Mucosa of descending colon (tissue), 3 donors: Measurements from ENCODE around the gene DPT. TPM values are rescaled to one million over a fixed set of nuclear protein-coding genes. Genes with fewer than 3 reads are reported as not detected.

Experiments
- ATAC-seq: fragments of 200-7000 bp; cut with Tn5 transposase; one replicate; pipeline ENCODE4 v1.9.1; 2020; ENCODE audit warnings: mild to moderate bottlenecking, moderate library complexity
- DNase-seq, 3 donors: peaks; one replicate each; pipeline ENCODE4 v3.0.0-alpha.2; 2020
- H3K36me3 ChIP-seq: fragments of 200-600 bp; one replicate; pipeline ENCODE4 v1.8.0; 2021; ENCODE audit warnings: low read depth, mild to moderate bottlenecking
- H3K4me1 ChIP-seq: fragments of 200-600 bp; one replicate; pipeline ENCODE4 v1.8.0; 2021; ENCODE audit warnings: low read depth, mild to moderate bottlenecking
- H3K4me3 ChIP-seq: fragments of 200-600 bp; one replicate; pipeline ENCODE4 v1.8.0; 2021; ENCODE audit warnings: mild to moderate bottlenecking
- H3K9me3 ChIP-seq: fragments of 200-600 bp; one replicate; pipeline ENCODE4 v1.8.0; 2021; ENCODE audit warnings: mild to moderate bottlenecking
- CTCF ChIP-seq: fragments of 200-600 bp; IDR thresholded peaks from one replicate; pipeline ENCODE4 v1.8.0; 2022; ENCODE audit warnings: antibody characterized with exemption, mild to moderate bottlenecking
- intact Hi-C, 2 donors: fragments of 100-400 bp; cut with DNase I in 1 of 2; cut with micrococcal nuclease in 1 of 2; formaldehyde crosslinking; loops; one replicate each; pipeline versions ENCODE4 v1.11.0 to v1.11.1; 2022; cut with DNase I, micrococcal nuclease
- total RNA-seq, 3 donors: library from RNA; stranded (reverse); fragmentation: NEBNext Ultra II Directional in 2 of 3; extraction: Animal tissue kit (Norgen Biotek cat#: 25700) in 2 of 3; gene quantifications; one replicate each; pipeline versions ENCODE4 v1.2.1 to v1.2.4, GENCODE V29; 2021 to 2023
- donor health status: DM: no; HTN: no; CAD: no; lungs with moderate emphysema.
- donor health status: DM: no; HTN: no; CAD: no.
- donor health status: DM: no; HTN: yes; CAD: no.

DPT gene
- total RNA-seq, 3 donors from 2014 or later = 4.8 to 277 (median 16.9) TPM

GRCh38 chr1:168742994-168743650 is 14.1 kb upstream of the DPT start:
- ATAC-seq (no peak), DNase-seq (no peak)
- no peak for TF ChIP-seq CTCF
- H3K4me3 ChIP-seq = no peak overlapping the region
- no peaks in the 10 kb centered on the region for H3K9me3 ChIP-seq
- no peaks in the 10 kb centered on the region for H3K36me3 ChIP-seq
- intact Hi-C loops = no loop called here
- H3K4me1 ChIP-seq = no peaks in the 10 kb centered on the region

GRCh38 chr1:168742386-168742785 is 13.4 kb upstream of the DPT start:
- DNase-seq (no peak), ATAC-seq (no peak)
- Histone ChIP-seq H3K4me1 (no peaks in the 10 kb centered on the region), H3K9me3 (no peaks in the 10 kb centered on the region), H3K36me3 (no peaks in the 10 kb centered on the region), H3K4me3 (no peak overlapping the region)
- TF ChIP-seq CTCF = no peak
- intact Hi-C loops = no loop called here

GRCh38 chr1:168739908-168740307 is 10.9 kb upstream of the DPT start:
- ATAC-seq = no peak
- no peaks in the 10 kb centered on the region for H3K9me3 ChIP-seq
- DNase-seq = no peak
- intact Hi-C loops = no loop called here
- no peak overlapping the region for H3K4me3 ChIP-seq
- no peaks in the 10 kb centered on the region for H3K4me1 ChIP-seq
- no peaks in the 10 kb centered on the region for H3K36me3 ChIP-seq
- TF ChIP-seq CTCF = no peak

- no peak for TF ChIP-seq CTCF
- Histone ChIP-seq H3K36me3 (no peaks in the 10 kb centered on the region), H3K4me3 (no peak overlapping the region), H3K4me1 (no peaks in the 10 kb centered on the region), H3K9me3 (no peaks in the 10 kb centered on the region)
- intact Hi-C loops = no loop called here
- no peak for DNase-seq
- ATAC-seq = no peak
These were observed 7.5 kb upstream of the DPT start for GRCh38 chr1:168736520-168736919.

- Histone ChIP-seq H3K4me1 (no peaks in the 10 kb centered on the region), H3K9me3 (no peaks in the 10 kb centered on the region), H3K36me3 (no peaks in the 10 kb centered on the region), H3K4me3 (no peak overlapping the region)
- DNase-seq = no peak
- no peak for ATAC-seq
- no peak for TF ChIP-seq CTCF
- intact Hi-C loops = no loop called here
These were observed 7.0 kb upstream of the DPT start for GRCh38 chr1:168735974-168736373.

- intact Hi-C loops = no loop called here
- TF ChIP-seq CTCF = no peak
- Histone ChIP-seq H3K9me3 (no peaks in the 10 kb centered on the region), H3K4me3 (no peak overlapping the region), H3K4me1 (no peaks in the 10 kb centered on the region), H3K36me3 (no peaks in the 10 kb centered on the region)
- DNase-seq (no peak), ATAC-seq (peak; percentile 25)
These were observed 5.9 kb upstream of the DPT start for GRCh38 chr1:168734946-168735345.
